Loucy (cell line): ENCODE results near the gene TDRD9.

ENCODE experiments used
- H2AFZ ChIP-seq: fragments of 200-600 bp; sonication (generic); 2 replicates; pipeline ENCODE4 v1.6.0; 2016; ENCODE audit warnings: antibody characterized with exemption, mild to moderate bottlenecking, low read length, moderate library complexity
- H3F3A ChIP-seq: fragments of 200-600 bp; 2 replicates; pipeline ENCODE4 v1.6.0; 2016; ENCODE audit warnings: antibody characterized with exemption, low read depth, mild to moderate bottlenecking
- H3K27me3 ChIP-seq: fragments of 200-600 bp; sonication (generic); 2 replicates; pipeline ENCODE4 v1.6.1; 2014; ENCODE audit warnings: low read length, mild to moderate bottlenecking; ENCODE audit not compliant: insufficient read depth, poor library complexity, severe bottlenecking
- H3K36me3 ChIP-seq: fragments of 200-600 bp; sonication (generic); 2 replicates; pipeline ENCODE4 v1.6.1; 2016; ENCODE audit warnings: low read length; ENCODE audit not compliant: insufficient read depth
- H3K4me1 ChIP-seq: fragments of 200-600 bp; sonication (generic); 2 replicates; pipeline ENCODE4 v1.5.1; 2014; ENCODE audit warnings: low read length, mild to moderate bottlenecking; ENCODE audit not compliant: insufficient read depth, poor library complexity, severe bottlenecking
- H3K4me2 ChIP-seq: fragments of 200-600 bp; sonication (generic); 2 replicates; pipeline ENCODE4 v1.6.0; 2014; ENCODE audit warnings: antibody characterized with exemption, low read length, low read depth, mild to moderate bottlenecking; ENCODE audit not compliant: poor library complexity, severe bottlenecking
- H3K4me3 ChIP-seq: fragments of 200-600 bp; sonication (generic); 2 replicates; pipeline ENCODE4 v1.5.1; 2014; ENCODE audit warnings: low read length, mild to moderate bottlenecking, mixed read lengths; ENCODE audit not compliant: poor library complexity, severe bottlenecking
- H3K79me2 ChIP-seq: fragments of 200-600 bp; sonication (generic); 2 replicates; pipeline ENCODE4 v1.6.1; 2014; ENCODE audit warnings: low read length; ENCODE audit not compliant: insufficient read depth
- H3K9ac ChIP-seq: fragments of 200-600 bp; sonication (generic); 2 replicates; pipeline ENCODE4 v1.6.0; 2014; ENCODE audit warnings: mild to moderate bottlenecking, low read depth, low read length, moderate library complexity; ENCODE audit not compliant: poor library complexity, severe bottlenecking
- H3K9me2 ChIP-seq: fragments of 200-600 bp; sonication (generic); replicated peaks from 2 replicates; pipeline ENCODE4 v1.6.1; 2016; ENCODE audit warnings: low read depth, low read length, mixed read lengths
- H3K9me3 ChIP-seq: fragments of 200-600 bp; sonication (generic); 2 replicates; pipeline ENCODE4 v1.6.1; 2014; ENCODE audit warnings: mild to moderate bottlenecking, antibody characterized with exemption, low read length, low read depth; ENCODE audit not compliant: insufficient read depth
- H4K20me1 ChIP-seq: fragments of 200-600 bp; sonication (generic); 2 replicates; pipeline ENCODE4 v1.6.0; 2014; ENCODE audit warnings: antibody characterized with exemption, low read length, mild to moderate bottlenecking; ENCODE audit not compliant: insufficient read depth, poor library complexity, severe bottlenecking
- CTCF ChIP-seq: fragments of 200-600 bp; sonication (generic); conservative IDR thresholded peaks from 2 replicates; pipeline ENCODE4 v1.5.1; 2014; ENCODE audit warnings: mild to moderate bottlenecking, antibody characterized with exemption, low read length
- EZH2phosphoT487 ChIP-seq: fragments of 200-600 bp; IDR thresholded peaks from 2 replicates; pipeline ENCODE4 v1.6.1; 2018; ENCODE audit warnings: antibody characterized with exemption, mild to moderate bottlenecking, moderate library complexity, borderline replicate concordance

The TDRD9 gene

GRCh38 chr14:104019806-104020205 lies 91.5 kb downstream of the TDRD9 start:
- Histone ChIP-seq H3K79me2 (no peaks in the 10 kb centered on the region), H2AFZ (no peak overlapping the region), H3K4me2 (no peak overlapping the region), H3K9me3 (no peaks in the 10 kb centered on the region), H3K36me3 (no peaks in the 10 kb centered on the region), H4K20me1 (no peaks in the 10 kb centered on the region), H3K4me1 (peaks cover 15% of the 10 kb centered on the region), H3K9ac (no peak overlapping the region), H3K9me2 (no peaks in the 10 kb centered on the region), H3K27me3 (no peaks in the 10 kb centered on the region), H3K4me3 (no peak overlapping the region), H3F3A (no peaks in the 10 kb centered on the region)
- TF ChIP-seq EZH2phosphoT487, result no peak
- TF ChIP-seq CTCF, result no peak

GRCh38 chr14:104020471-104020870 lies 92.2 kb downstream of the TDRD9 start:
- Histone ChIP-seq H3K79me2 (no peaks in the 10 kb centered on the region), H3K4me2 (no peak overlapping the region), H3F3A (no peaks in the 10 kb centered on the region), H3K9me2 (no peaks in the 10 kb centered on the region), H2AFZ (no peak overlapping the region), H3K36me3 (no peaks in the 10 kb centered on the region), H3K27me3 (no peaks in the 10 kb centered on the region), H3K4me1 (peaks cover 15% of the 10 kb centered on the region), H3K4me3 (no peak overlapping the region), H3K9me3 (no peaks in the 10 kb centered on the region), H4K20me1 (no peaks in the 10 kb centered on the region), H3K9ac (no peak overlapping the region)
- no peak for TF ChIP-seq EZH2phosphoT487
- TF ChIP-seq CTCF, result no peak

GRCh38 chr14:104023325-104024055 lies 95.2 kb downstream of the TDRD9 start:
- TF ChIP-seq CTCF (no peak), EZH2phosphoT487 (no peak)
- H2AFZ ChIP-seq, result no peak overlapping the region
- H3K4me2 ChIP-seq, result no peak overlapping the region
- H3K36me3 ChIP-seq, result no peaks in the 10 kb centered on the region
- H3K4me3 ChIP-seq, result no peak overlapping the region
- H3K9me2 ChIP-seq, result no peaks in the 10 kb centered on the region
- H3K79me2 ChIP-seq, result no peaks in the 10 kb centered on the region
- H3K9me3 ChIP-seq, result no peaks in the 10 kb centered on the region
- H3K27me3 ChIP-seq, result no peaks in the 10 kb centered on the region
- H3K9ac ChIP-seq, result no peak overlapping the region
- H4K20me1 ChIP-seq, result no peaks in the 10 kb centered on the region
- no peaks in the 10 kb centered on the region for H3K4me1 ChIP-seq
- H3F3A ChIP-seq, result no peaks in the 10 kb centered on the region
